ENCODE results near the gene ATP8A1.

ATP8A1 gene

DNA sequence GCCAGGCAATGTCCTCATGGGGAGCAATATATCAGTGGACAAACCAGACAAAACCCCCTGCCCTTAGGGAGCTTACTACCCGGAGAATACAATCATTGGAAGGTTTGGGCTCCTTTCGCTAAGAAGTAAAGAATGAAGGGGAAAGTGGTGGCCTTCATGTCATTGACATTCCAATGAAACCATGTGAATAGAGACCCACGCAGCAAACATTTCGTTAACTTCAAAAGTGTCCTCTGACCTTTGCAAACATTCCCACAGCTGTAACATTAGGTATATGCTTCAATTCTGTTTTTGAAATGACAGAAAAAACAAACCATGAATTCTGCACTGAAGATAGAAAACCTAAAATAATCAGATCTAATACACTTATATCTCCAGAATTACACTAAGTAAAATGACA lies 7.0 kb downstream of the ATP8A1 start:
- DNase-seq (ENCODE audit: low read depth): no peak

DNA sequence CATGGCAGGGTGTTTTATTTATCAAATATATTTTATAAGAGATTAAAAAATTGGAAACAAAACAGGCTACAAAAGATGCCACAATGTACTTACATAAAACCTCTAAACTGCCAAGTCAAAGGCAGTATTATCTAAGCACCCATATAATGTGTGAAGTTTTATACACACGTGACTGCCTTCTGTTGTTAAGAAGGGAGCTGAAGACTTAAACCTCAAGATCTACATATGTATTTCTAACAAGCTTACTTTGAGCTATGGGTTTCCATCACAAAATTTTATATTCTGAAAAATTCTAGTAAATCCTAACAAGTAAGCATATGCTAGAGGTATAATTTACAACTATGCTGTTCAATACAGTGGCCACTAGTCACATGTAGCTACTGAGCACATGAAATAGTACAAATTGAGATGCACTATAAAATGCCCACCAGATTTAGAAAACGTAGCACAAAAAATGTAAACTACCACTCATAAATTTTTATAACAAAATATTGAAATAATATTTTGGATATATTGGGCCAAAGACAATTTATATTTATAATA lies 9.8 kb downstream of the ATP8A1 start:
- no peak for DNase-seq (ENCODE audit: low read depth)

DNA sequence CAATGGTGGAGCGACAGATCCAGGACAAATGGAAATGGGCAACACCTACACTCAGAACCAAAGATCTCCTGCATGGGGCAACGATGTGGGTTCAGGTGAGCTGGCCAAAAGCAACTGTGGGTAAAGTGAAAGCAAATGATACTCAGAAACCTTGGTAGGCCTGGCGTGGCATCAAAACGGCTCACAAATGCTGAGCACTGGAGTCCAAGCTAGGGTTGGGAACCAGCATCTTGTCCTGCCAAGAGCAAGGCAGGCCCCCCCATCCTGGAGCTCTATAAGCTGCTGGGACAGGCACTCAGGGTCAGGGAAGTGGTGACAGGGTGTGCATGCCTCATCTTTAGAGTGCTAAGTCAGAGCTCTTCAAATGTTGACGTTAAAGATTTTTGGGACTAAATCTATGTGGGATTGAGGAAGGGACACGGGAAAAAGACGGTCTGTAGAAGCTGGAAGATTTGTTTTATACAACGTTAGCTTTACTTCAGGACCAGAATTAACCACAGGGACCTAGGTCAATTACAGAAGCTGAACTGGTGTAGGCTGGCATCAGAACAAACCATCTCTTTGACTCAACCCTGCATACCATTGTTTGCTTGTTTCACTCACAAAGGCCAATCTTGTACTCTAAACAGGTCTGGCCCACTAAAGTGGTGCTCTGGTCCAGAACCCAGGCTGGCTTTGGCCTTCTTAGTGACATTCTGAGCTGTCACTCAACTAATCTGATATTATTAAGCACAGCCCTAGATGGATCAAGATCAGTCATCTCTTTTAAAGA lies 10.7 kb downstream of the ATP8A1 start:
- no peak for DNase-seq (ENCODE audit: low read depth)

DNA sequence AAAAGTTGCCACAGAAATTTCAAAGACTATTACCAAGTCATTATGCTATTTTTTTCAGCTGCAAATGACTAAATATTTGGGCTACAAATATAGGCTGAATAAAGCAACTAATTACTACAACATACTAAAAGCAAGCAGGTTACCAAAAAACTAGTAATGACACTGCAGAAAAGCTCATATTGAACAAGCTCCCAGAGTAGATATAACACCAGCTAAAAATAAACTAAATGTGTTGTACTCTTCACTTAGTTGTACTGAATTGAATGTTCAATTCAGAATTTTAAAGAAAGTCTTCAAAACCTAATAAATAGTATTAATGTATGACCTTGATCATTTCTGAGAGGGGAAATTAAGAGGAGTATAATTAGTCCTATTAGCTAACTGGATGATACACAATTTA lies 12.0 kb downstream of the ATP8A1 start:
- no peak for DNase-seq (ENCODE audit: low read depth)

DNA sequence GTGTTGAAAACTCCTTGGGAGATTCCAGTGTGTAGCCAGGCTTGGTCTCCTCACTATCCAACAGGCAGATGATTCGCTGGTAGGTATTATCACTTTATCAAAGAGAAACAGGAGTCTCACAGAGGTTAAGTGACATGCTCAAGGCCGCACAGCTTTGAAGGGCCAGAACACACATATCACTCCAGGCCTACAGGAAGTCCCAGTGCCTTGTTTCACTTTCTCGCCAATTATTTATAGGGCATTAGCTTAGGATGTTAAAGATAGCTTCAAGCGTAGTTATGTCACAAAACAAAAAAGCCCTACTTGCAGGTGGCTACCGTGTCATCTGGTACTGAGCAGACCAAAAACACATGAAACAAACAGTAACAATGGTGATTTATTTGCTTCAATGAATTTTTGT lies 13.2 kb downstream of the ATP8A1 start:
- no peak for DNase-seq (ENCODE audit: low read depth)

DNA sequence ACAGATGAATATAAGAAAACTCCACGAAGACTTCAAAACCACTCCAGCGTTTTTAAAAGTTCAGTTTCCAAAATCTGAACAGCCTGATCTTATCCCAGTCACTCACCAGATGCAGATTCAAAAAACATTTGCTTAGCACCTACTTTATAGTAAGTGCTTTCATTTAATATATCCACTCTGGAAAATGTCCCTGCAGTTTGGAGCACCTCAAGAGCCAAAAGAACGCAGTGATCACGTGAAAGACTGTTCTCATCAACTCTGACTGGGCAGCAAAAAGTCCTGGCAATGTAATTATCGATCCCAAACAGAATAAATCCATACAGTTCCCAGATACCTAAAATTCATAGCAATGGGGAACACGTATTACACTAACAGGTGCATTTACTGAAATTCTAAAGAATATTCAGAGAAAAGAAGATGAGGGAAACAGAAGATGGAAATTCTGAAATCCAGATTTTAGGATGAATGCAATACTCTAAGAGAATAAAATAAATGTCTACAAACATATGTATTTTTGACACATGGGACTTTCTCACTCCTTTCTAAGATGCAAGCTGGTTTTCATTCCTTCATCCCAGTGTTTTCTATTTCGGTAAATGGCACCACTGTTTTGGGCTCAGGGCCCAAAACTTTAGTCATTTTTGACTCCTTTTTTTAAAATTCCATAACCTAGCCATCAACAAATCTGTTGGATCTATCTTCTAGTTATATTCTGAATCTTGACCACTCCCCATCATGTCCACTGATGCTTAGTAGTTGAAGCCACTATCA lies 13.9 kb downstream of the ATP8A1 start:
- DNase-seq (ENCODE audit: low read depth): no peak

DNA sequence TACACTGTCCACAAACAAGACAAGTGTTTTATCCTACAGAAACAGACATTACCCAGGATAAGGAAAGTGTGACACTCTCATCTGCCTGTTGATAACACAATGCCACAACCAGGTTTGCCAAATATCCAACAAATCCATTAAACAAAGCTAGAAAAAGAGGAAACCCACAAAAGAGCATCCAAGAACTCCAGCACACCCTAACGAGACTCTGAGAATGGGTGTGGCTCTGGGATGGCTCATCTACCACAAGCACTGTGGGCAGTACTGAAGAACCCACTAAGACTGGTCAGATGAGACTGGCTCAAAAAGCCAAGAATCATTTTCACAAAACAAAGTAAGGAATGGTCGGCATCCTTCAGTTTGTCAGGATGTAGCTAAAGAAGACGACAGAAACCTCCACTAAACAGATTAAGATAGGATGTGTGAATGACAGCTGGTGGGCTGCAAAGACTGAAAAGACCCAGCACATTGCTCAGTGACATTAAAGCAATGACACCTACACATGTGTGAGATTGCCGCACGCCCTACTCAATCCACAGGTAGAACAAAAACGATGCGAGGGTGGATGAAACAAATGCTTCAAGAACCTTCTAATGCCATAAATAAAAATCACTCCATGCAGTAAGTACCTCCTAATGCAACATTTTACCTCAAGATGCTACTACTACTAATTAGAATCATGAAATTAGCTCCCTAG lies 14.7 kb downstream of the ATP8A1 start:
- no peak for DNase-seq (ENCODE audit: low read depth)

DNA sequence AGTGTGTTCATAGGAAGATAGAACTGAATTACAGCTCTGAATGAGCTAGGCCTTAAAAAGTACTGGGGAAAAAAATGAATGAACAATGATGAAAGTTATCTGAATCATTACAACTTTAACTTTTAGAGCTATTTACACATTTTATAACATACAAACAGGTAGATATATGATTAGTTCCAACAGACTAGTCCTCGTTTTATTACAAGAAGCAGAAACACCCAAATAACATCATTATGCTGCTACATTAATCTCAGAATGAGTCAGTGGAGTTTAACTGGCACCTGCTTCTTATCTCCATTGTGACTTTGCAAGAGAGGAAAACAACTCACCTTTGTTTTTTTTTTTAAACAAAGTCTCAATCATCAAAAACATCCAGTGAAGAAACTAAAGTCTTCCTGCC lies 15.2 kb downstream of the ATP8A1 start:
- DNase-seq (ENCODE audit: low read depth): no peak

DNA sequence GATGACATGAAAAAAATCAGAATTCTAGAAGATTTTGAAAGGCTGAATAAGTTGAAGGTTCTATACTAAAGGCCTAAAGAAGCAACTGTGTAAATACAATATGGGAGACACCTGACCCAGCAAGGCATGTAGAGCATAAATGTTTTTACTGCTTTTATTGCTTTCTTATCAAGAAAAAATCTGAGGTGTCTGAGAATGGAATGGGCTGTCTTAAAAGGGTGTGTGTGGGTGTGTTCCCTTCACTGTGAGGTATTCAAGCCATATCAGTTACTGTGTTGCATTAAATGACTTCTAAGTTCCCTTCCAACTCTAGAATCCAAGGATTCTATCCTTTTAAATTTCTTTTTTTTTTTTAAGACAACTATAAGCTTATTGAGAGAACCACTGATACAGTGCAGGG lies 15.7 kb downstream of the ATP8A1 start:
- DNase-seq (ENCODE audit: low read depth): no peak

DNA sequence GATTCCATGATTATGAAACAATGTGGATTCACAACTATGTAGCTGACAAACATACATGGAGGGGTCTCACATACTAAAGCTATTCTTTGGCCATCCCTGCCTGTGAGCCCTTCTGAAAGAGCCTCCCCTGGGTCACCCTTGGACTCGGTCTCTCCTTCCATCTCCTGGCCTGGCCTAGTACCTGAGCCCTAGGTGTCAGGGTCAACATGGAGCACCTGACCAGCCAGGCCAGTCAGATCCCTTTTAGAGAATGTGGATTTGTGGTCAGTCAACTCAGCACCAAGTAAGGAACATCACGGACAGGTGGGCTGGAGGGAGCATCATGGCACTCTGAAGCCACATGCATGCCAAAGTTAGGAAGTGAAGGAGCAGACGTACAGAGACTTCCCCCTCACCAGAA lies 16.3 kb downstream of the ATP8A1 start:
- DNase-seq (ENCODE audit: low read depth): no peak

DNA sequence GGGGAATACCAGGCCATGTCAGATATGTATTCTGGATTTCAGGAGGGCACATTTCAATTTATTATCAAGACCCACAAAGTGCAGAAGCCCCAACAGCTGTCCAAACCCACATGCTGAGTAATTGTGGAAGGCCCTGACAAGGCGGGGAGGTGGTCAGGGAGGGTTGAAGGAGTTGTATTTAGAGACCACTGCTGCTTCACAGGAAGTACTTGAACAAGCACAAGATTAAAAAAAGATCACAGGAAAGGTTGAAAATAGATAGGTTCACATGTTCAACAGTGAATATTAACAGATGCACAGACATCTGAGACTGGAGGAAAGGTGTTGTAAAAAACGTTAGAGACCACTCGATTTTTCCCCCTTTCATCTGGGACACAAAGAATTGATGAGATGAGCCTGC lies 17.9 kb downstream of the ATP8A1 start:
- no peak for DNase-seq (ENCODE audit: low read depth)

DNA sequence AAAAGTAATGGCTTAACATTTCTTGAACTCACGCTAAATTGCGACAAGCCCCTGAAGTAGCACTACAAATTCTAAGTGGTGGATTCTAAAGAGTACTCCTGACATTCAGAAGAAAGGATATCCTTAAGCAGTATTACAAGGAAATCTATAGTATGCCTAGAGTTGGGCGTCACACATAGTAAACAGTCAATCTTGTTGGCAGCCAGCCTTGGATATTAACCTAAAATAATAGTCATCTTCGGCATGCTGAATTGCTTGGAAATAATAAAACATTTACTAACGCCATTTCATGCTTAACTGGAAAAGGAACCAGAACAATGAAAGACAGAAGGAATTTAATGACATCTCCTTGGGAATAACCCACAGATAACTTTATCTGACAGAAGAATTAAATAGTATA lies 18.6 kb downstream of the ATP8A1 start:
- no peak for DNase-seq (ENCODE audit: low read depth)

DNA sequence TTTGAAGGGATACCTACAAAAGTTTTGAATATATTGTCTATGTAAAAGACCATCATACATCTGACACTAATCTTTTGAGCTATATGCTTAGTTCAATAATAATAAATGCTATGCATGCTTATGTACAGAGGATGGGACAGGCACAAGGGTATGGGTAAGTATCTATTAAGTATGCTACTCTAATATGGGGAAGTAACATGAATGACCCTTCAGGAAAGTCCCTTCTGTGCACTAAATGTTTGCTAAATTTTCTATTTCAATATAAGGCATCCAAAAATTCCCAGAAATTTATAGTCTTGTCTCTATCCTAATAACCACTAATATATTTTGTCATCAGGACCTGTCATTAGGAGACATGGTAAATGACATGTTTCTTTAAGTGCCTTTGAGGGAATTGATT lies 19.0 kb downstream of the ATP8A1 start:
- DNase-seq (ENCODE audit: low read depth): no peak

DNA sequence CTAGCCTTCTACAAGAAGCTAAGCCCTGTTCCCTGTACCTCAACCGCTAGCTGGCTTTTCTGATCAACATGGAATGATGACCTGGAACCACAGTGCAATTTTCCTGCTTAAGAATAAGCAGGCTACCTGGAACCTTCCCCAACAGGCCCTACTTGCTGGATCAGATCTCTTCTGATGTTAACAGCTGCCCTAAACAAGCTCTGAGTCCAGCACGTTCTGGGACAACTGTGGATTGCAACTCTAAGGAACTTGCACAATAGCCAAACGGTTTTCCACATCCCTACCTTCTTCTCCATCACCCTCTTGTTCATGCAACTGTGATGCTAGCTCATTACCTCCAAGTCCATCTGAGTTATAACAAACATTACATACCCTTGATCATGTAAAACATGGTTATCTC lies 19.8 kb downstream of the ATP8A1 start:
- no peak for DNase-seq (ENCODE audit: low read depth)

DNA sequence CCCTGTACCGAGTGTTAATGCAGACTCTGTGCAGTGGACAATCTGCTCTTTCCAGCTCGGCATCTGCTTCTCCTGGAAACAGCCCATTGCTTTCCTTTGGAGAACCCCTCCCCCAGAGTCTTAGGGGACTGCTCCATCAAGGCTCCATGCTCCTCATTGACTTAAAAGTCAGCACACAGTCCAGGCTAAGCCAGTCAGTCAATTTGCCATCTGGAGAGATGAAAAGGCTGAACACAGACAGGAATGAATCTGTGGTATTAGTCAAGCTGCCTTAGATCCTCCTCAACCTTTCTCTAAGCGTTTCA lies 20.3 kb downstream of the ATP8A1 start:
- no peak for DNase-seq (ENCODE audit: low read depth)

DNA sequence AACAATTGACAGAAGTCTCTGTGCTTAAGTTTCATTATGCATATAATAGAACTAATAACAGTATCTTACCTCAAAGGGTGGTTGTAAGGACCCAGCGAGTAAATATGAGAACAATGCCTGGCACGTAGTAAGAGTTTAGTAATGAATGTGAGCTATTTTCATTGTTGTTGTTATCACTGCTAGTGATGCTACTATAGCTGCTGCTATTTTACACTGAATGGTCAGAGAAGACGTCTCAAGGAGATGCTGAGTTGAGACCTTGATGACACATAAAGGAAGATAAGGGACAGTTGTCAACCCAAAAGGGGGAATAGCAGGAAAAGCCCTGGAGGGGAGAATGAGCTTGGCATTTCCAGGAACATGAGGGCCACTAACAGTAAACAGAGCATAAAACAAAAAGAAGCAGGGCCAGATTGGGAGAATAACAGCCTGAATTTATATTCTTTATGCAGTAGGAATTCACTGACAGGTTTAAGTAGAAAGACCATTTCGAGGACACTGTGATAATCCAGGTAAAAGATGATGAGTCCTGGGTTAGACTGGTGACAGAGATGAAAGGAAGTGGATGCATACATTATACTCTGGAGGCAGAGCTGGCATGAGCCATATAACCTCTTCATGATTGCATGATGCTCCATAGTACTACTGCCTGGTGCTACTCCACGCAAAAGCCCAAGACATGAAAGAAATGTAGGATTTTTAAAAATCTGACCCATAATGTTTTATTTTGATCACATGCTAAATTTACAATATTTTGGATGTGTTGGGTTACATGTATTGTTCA lies 23.1 kb downstream of the ATP8A1 start:
- DNase-seq (ENCODE audit: low read depth): no peak

DNA sequence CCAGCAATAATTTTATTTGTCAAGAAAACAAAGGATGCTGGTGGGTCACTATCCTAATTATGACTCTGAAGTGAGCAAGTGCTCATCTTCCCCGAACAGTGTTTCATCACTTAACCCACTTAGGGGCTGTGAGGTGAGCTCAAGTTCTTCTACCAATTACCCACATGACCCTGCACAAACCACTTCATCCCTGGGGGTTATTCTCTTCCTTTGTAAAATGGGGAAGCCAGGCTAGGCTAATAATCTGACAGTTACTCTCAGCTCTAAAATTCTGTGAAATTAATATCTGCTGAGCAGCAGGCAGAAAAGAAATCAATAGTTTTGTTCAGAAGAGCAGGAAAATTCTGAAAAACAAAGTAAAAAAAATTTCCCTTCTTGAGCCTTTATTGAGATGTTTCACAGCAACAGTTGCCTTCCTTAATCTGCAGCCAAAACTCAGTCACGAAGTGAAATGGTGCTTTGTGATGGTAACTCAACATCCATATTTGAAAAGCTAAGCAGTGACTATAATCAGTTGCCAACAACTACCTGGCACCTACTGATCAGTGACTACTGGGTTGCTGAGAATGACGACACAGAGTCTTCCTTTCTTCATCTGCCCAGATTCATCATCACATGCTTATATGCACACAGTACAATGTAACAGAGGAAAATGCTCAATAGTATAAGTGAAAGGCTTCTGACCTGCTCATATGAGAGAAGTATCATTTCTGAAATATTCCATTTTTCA lies 24.1 kb downstream of the ATP8A1 start:
- DNase-seq (ENCODE audit: low read depth): no peak

DNA sequence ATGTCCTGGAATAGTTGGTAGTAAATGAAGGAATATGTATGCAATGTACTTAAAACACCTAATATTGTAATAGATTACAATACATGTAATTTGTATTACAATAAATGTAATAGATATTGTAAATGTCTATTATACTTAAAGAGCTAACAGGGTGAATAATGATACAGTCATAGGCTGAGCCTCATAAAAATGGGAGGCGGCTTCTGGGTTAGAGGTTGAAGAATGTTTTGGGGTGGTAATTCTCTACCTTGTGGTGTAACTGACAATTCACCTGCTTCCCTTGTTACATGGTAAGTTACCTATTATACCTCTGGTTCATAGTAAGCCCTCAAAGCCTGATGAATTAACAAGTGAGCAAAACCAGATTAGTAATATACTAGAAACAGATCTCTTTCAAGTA lies 26.0 kb downstream of the ATP8A1 start:
- DNase-seq (ENCODE audit: low read depth): no peak

DNA sequence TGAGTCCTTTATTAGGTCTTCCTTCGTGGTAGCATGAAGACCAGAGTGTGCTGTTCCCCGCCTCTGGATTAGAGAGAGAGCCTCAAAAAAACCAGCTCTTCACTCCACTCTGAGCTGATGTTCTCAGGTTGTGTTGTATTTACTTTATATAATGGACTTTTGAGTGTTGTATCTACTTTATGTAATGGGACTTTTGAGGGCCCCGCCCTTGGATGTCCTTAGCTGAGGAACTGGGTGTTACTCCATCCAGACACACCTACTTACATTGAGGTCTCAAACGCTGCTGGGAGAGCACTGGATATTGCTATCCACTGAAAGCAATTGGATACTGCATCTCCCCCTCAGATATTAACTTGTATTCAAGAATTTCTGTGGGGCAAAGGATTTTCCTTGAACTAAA lies 28.2 kb downstream of the ATP8A1 start:
- no peak for DNase-seq (ENCODE audit: low read depth)

DNA sequence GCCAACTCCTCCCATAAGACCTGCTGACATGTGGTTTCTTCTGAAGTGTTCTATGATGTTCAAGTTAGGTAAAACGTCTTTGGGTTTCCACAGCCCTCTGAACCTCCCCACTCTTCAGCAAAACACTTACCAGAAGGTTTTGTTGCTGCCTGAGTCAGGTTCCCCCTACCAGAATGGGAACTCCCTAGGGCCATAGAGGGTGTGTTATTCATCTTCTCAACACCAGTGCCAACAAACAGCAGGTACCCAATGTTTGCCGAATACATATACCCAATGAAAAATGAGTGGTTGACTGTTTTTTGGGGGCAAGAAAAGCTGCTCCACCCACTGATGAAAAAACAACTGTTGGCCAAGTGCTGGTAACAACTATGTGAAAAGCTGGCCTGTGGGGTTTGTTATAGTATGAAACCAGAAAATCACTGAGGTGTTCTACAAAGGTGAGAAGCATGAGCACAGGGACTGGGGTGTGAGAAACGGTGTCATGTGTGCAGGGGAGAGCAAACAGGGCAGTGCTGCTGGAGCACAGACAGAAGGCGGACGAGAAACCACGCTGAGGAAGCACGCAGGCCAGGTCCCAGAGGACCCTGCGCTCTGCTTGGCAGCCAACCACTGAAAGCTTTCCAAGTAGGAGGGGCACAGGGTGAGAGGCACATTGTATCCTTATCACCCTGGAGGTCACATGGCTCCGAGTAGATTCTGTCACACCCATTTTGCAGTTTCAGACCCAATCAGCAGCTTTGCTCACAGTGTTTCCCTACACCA lies 28.8 kb downstream of the ATP8A1 start:
- no peak for DNase-seq (ENCODE audit: low read depth)

DNA sequence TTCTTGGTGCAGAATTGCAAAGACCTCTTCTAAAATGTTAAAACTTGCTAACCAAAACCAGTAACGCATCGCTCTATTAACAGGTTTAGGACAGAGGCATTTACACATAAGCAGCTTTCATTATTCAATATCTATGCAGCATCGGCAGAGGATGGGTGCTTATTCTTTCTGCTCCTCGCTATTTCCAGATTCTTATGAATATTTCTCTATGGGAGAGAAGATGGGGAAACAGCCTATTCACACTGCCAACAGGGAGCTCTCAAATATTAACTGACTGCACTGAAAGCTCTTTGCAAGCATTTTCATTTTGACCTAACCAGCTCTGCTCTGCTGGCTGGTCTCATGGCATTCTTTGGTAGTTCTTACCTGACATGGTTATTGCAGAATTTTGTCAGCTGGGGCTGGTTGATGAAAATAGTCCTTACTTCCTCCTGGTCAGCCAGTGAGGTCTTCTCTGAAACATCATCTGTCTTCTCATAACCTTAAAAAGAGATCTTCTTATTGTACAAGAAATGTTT lies 30.2 kb downstream of the ATP8A1 start:
- no peak for DNase-seq (ENCODE audit: low read depth)

Measured in GM04503 (cell line).